HG03135 (cell line): ENCODE measurements around the gene DAZL.

Source experiments
- ATAC-seq: cut with Tn5 transposase; IDR thresholded peaks from one replicate; pipeline ENCODE4 v1.9.1; 2021; ENCODE audit warnings: mild to moderate bottlenecking, moderate library complexity; ENCODE audit not compliant: unreplicated experiment

The DAZL gene

DNA sequence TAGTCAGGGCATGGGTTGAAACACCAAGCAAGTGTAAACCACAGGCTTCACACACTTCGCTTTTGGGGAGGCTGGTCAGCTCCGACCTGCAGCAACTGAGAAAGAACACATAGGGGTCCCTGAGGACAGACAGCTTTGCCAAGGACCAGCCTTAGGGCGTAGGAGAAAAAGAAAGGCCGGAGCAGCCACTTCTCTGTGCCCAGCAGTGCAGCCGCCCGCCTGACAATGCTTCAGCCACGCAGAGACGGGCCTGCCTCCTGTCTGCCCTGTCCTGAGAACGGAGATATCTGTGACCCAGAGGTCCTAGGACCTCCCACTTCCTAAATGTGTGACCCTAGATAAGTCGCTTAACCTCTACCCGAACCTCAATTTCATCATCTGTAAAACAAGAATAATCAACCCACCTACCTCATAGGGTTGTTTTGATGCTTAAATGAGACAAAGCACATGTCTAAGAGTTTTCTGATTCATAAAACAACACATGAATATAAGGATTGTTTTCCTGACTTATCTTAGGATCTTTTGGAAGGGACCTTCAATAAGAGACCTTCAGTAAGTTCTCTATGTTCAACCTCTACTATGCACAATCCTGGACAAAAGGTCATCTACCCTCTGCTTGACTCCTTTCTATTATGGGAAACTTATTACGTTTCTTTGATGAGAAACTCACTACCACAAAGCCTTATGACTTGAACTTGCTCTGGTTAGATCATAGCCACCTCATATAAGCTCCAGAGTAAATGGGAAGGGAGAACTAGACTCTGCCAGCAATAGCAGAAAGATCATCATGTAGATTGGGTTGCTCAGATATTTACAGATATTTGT lies 58.8 kb downstream of the DAZL start:
- ATAC-seq, result no peak

DNA sequence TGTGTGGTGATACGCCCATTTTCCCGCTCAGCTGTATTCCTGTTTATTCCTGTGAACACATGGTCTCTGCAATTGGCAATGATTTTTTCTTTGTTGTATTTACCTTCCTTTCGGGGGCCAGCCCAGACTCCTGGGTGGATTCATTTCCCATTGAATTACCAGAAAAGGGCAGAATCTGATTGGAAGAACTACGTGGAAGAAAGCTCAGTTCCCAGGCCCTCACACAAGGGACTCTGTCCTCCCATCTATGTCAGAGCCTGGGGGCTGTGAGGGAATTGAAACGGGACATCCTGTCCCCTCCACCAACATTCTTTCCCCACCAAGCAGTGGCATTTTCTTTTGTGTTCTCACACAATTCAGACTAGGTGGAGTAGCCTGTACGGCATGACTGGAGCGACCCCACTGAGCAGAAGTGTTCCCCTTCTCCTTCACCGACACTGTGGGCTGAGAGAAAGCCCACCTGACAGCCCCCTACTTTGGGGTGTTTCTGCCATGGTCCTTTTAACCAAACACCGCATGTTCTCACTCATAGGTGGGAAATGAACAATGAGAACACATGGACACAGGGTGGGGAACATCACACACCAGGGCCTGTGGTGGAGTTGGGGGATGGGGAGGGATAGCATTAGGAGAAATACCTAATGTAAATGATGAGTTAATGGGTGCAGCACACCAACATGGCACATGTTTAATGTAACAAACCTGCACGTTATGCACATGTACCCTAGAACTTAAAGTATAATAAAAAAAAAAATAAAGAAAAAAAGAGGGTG lies 59.6 kb downstream of the DAZL start:
- no peak for ATAC-seq

DNA sequence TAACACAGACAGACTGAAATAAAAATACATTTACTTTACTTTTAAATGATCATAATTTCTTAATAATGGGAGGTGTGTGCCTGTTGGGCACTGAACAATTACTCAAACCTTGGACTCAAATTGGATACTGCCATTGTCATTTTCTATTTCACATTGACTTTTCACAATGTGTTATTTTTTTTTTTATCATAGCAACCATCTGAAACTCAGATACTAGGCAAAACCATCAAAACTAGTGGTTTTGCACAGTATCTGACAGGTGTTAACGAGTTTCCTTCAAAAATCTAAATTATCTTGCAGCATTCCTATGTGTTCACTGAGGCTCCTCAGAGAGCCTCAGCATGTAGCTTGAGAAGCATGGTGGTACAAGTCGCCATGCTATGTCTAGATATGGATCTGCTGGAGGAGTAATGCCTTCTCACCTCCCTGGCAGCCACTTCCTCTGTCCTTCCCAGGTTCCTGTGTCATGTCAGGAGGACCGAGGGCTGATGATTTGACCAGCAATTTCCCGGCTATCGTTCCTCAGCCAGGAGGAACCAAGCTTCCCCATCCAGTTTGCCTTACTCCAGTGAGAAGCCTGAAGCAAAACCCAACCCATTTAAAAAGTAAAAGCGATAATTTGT lies 61.9 kb downstream of the DAZL start:
- ATAC-seq, result no peak

DNA sequence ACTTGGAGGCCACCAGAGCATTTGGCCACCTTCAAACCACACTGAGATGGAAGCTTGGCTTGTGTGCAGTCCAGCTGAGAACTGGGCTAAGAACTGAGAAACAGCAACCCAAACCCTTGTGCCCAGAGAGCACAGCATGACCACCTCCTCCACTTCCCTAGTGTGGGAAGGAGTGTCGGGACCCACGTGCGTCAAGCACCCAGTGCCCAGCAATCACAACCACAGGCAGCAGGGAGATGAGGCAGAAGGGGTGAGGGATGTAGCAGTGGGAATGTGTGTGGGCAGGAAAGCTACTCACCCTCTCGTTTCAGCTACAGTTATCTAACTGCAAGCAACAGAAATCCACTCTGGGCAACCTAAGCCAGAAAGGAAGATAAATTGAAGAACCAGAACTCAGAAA lies 66.7 kb downstream of the DAZL start:
- no peak for ATAC-seq

DNA sequence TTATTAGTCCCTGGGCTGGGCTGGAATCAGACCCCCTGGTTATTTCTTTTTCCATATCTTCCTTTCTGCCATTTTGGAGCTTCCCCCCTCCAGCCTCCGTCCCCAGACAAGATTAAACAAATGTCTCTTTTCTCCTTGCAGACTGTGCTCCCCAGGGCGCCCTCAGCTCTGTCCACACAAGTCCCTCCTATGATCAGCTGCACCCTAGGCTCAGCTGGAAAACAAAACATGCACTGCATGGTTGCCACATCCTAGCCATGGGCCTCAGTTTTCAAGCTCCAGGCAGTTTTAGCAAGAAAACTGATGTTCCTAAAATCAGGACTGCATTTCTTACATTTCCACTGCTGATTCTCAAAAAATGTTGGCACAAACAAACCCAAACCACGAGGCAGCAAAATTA lies 68.2 kb downstream of the DAZL start:
- no peak for ATAC-seq
